ENCODE data around the gene NSMF.

DNA sequence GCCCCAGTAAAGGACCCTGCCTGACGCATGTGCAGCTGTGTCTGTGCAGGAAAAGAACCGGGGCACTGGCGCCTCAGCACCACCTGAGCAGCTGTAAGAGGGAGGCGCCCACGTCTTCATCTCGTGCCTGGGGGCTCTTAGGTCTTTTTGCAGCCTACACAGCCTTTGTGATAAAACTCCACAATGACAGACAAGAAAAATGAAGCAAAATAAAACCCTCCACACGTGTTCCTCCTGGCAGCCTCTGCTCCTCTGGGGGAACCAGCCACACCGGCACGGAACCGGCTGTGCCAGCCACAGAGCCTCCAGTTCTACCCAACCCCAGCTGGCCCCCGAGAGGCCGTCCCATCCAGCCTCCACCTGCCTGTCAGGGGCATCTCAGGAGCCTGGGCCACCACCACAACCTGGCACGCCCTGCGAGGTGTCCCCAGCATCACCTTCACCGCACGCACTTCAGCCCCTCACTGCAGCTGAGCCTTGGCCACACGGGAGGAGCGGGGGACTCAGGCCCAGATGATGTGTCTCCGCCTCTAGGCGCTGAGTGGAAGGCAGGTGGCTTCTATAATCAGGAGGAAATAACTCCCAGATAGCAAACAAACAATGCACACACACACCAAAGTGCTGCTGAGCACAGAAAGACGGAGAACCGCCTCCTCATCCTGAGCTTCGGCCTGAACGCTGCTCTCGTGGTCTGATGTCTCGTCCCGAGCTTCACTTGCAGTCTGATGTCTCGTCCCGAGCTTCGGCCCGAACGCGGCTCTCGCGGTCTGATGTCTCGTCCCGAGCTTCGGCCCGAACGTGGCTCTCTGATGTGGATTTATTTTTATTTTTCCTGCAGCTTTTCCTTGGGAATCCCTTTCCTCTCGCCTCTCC is 28.6 kb upstream of the NSMF start:
- TF ChIP-seq TCF12 (IDR thresholded peaks at IDR 0.05; ENCODE audit: low read depth, low read length) (no peak), HDAC2 (IDR thresholded peaks at IDR 0.05; ENCODE audit: borderline replicate concordance in 1 of 2, low read depth in 2 of 2, low read length in 2 of 2) (no peak), POLR2A (IDR thresholded peaks at IDR 0.05; ENCODE audit: control extremely low read depth in 1 of 2, low read depth in 2 of 2, low read length in 2 of 2) (no peak), RBBP5 (IDR thresholded peaks at IDR 0.05; ENCODE audit: borderline replicate concordance, low read depth, low read length) (no peak), TAF1 (IDR thresholded peaks at IDR 0.05; ENCODE audit: low read depth, low read length) (no peak), YY1 (IDR thresholded peaks at IDR 0.05; ENCODE audit: low read depth, low read length) (no peak), CREB1 (IDR thresholded peaks at IDR 0.05) (no peak), EP300 (IDR thresholded peaks at IDR 0.05; ENCODE audit: borderline replicate concordance in 1 of 2, low read depth in 2 of 2, low read length in 2 of 2) (no peak), SP1 (IDR thresholded peaks at IDR 0.05; ENCODE audit: low read depth, low read length) (no peak), GTF2F1 (IDR thresholded peaks at IDR 0.05; ENCODE audit: borderline replicate concordance, low read depth, low read length) (no peak), CBX5 (IDR thresholded peaks at IDR 0.05; ENCODE audit: low read depth, low read length) (no peak)
- TF ChIP-seq, protein P1, sequence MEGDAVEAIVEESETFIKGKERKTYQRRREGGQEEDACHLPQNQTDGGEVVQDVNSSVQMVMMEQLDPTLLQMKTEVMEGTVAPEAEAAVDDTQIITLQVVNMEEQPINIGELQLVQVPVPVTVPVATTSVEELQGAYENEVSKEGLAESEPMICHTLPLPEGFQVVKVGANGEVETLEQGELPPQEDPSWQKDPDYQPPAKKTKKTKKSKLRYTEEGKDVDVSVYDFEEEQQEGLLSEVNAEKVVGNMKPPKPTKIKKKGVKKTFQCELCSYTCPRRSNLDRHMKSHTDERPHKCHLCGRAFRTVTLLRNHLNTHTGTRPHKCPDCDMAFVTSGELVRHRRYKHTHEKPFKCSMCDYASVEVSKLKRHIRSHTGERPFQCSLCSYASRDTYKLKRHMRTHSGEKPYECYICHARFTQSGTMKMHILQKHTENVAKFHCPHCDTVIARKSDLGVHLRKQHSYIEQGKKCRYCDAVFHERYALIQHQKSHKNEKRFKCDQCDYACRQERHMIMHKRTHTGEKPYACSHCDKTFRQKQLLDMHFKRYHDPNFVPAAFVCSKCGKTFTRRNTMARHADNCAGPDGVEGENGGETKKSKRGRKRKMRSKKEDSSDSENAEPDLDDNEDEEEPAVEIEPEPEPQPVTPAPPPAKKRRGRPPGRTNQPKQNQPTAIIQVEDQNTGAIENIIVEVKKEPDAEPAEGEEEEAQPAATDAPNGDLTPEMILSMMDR (IDR thresholded peaks at IDR 0.05; ENCODE audit: control extremely low read depth in 1 of 3, insufficient read depth in 1 of 3, low read depth in 1 of 3, low read length in 3 of 3): no peak

All from H1 (cell line).